Measurements from ENCODE around the gene MSRB3.

DNA sequence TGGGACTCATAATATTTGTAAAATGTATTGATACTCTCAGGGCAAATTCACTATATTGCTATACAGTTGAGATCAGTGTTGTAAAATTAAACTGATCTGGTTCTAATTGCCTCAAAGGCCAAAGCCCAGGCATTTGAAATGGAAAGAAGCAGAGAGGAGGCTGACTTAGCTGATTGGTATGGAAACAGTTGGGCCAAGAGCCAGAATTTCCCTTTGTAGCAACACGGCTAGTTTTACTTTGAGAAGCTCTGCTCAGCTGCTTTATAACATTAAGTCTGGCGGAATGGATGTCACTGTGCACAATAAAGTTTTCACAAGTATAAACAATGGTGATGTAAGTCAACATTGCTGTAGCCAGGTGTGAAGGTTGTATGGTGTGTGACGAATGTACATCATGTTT is 186.4 kb downstream of the MSRB3 start:
- TF ChIP-seq, protein P1, sequence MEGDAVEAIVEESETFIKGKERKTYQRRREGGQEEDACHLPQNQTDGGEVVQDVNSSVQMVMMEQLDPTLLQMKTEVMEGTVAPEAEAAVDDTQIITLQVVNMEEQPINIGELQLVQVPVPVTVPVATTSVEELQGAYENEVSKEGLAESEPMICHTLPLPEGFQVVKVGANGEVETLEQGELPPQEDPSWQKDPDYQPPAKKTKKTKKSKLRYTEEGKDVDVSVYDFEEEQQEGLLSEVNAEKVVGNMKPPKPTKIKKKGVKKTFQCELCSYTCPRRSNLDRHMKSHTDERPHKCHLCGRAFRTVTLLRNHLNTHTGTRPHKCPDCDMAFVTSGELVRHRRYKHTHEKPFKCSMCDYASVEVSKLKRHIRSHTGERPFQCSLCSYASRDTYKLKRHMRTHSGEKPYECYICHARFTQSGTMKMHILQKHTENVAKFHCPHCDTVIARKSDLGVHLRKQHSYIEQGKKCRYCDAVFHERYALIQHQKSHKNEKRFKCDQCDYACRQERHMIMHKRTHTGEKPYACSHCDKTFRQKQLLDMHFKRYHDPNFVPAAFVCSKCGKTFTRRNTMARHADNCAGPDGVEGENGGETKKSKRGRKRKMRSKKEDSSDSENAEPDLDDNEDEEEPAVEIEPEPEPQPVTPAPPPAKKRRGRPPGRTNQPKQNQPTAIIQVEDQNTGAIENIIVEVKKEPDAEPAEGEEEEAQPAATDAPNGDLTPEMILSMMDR (IDR thresholded peaks at IDR 0.05; ENCODE audit: insufficient read depth, low read length, poor library complexity, severe bottlenecking) = no peak
- TF ChIP-seq EZH2phosphoT487 (conservative IDR thresholded peaks at IDR 0.05; ENCODE audit: low read length) = no peak
